ENCODE data around the gene BACE1. TPM values are rescaled to one million over a fixed set of nuclear protein-coding genes. Genes with fewer than 3 reads are reported as not detected.
A peak's percentile ranks its signal among the peaks of the same experiment; 100 is the strongest.
"Not testable (repeated sequence)": the region's sequence is repeated elsewhere in the genome, so short reads cannot be mapped to it uniquely, and the experiment has no call there.

BACE1 gene
- total RNA-seq, 2 donors from 2014 or later, result 2.0 to 3.5 TPM

GRCh38 chr11:117281159-117281558 is 34.9 kb downstream of the BACE1 start:
- Mint-ChIP-seq H3K27ac (peak overlapping the region; percentile 93), H3K4me3 (peak overlapping the region; percentile 88), H3K4me1 (peaks cover 32% of the 10 kb centered on the region), H3K27me3 (no peaks in the 10 kb centered on the region), H3K36me3 (ENCODE audit: low read depth) (peaks cover 11% of the 10 kb centered on the region)
- ATAC-seq, result no peak
- DNase-seq, result no peak
- H3K9me3 ChIP-seq (ENCODE audit: control insufficient read depth, low read length, poor library complexity, severe bottlenecking), result no peaks in the 10 kb centered on the region

GRCh38 chr11:117279711-117280376 is 36.2 kb downstream of the BACE1 start:
- H3K9me3 ChIP-seq (ENCODE audit: control insufficient read depth, low read length, poor library complexity, severe bottlenecking), result no peaks in the 10 kb centered on the region
- ATAC-seq (peak; percentile 82), DNase-seq (no peak)
- peaks cover 8% of the 10 kb centered on the region for H3K36me3 Mint-ChIP-seq (ENCODE audit: low read depth)
- H3K27me3 Mint-ChIP-seq, result no peaks in the 10 kb centered on the region
- peak overlapping the region; percentile 88 for H3K4me3 Mint-ChIP-seq
- H3K4me1 Mint-ChIP-seq, result peaks cover 43% of the 10 kb centered on the region
- H3K27ac Mint-ChIP-seq, result peak overlapping the region; percentile 93

DNA sequence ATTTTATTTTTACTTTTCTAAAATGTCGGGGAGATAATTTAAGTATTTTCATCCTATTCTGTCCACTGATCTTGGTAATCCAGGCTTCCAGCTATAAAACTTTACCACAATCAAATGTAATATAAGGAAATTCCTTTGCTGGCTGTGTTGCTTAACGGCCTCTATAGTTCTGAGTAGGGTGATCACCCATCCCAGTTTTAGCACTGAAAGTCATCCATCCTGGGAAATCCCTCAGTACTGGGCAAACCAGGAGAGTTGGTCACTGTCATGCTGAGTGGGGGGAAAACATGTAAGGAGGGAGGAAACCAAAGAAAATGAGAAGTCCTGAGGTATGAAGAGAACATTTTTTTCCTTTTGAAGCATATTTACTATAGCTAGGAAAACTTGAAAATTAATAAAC is 37.7 kb downstream of the BACE1 start:
- H3K9me3 ChIP-seq (ENCODE audit: control insufficient read depth, low read length, poor library complexity, severe bottlenecking), result no peaks in the 10 kb centered on the region
- Mint-ChIP-seq H3K4me1 (peaks cover 47% of the 10 kb centered on the region), H3K4me3 (peak overlapping the region; percentile 58), H3K27ac (peak overlapping the region; percentile 93), H3K27me3 (no peaks in the 10 kb centered on the region), H3K36me3 (ENCODE audit: low read depth) (peaks cover 10% of the 10 kb centered on the region)
- DNase-seq (no peak), ATAC-seq (no peak)

DNA sequence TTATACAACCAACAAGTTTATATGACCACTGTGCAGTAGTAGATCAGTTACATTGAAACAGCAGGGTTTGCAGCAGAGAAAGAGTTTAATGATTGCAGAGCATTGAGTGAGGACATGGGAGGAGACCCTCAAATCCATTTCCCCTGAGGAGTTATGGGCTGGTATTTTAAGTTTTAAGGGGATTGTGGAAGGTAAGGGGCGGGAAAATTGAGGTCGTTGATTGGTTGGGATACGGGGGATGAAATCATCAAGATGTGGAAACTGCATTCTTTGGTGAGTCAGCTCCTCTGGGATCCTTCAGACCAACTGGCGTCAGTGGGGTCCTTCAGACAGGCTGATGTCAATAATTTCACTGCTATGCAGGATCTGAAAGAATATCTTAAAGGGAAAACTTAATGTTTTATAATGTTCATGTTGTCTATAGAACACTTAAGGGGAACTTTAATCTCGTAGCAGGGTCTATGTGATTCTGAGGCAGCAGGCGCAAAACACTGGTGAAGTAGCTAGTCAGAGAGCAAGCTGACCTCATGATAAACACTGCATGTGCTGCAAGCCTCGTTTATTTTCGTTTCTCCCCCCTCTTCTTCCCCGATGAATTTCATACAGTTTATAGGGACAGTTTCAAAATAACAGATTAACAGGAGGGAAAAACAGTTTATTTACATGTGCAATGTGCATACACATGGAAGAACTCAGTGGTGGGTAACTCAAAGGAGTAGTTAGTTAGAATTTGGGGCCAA is 42.3 kb downstream of the BACE1 start:
- ATAC-seq (no peak), DNase-seq (no peak)
- Mint-ChIP-seq H3K36me3 (ENCODE audit: low read depth) (peaks cover 3% of the 10 kb centered on the region), H3K4me1 (peaks cover 18% of the 10 kb centered on the region), H3K27me3 (no peaks in the 10 kb centered on the region), H3K27ac (no peak overlapping the region), H3K4me3 (no peak overlapping the region)
- no peaks in the 10 kb centered on the region for H3K9me3 ChIP-seq (ENCODE audit: control insufficient read depth, low read length, poor library complexity, severe bottlenecking)

GRCh38 chr11:117272175-117272574 is 43.9 kb downstream of the BACE1 start:
- H3K4me1 Mint-ChIP-seq, result peaks cover 15% of the 10 kb centered on the region
- H3K4me3 Mint-ChIP-seq; H3K9me3 ChIP-seq (ENCODE audit: control insufficient read depth, low read length, poor library complexity, severe bottlenecking); H3K27ac Mint-ChIP-seq; H3K36me3 Mint-ChIP-seq (ENCODE audit: low read depth); ATAC-seq; DNase-seq; H3K27me3 Mint-ChIP-seq: not testable (repeated sequence)

DNA sequence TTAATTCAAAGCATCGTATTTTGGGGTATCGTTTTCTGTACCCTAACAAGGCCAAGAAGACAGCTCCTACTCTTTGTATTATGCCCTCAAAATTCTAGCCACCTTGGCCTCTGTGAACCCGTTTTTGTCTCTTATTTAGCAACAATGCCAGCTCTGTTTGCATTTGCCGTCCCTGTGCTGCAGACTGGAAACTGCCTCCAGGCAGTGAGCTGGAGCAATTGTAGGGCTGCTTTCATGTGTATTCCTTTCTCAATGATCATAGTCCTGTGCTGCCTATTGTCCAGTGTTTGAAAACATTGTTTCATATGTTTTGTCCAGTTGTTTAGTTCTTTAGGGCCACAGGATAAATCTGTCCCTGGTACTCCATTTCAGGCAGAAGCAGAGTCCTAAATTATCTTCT is 44.8 kb downstream of the BACE1 start:
- DNase-seq (no peak), ATAC-seq (no peak)
- no peak overlapping the region for H3K27ac Mint-ChIP-seq
- peaks cover 15% of the 10 kb centered on the region for H3K4me1 Mint-ChIP-seq
- peaks cover 3% of the 10 kb centered on the region for H3K36me3 Mint-ChIP-seq (ENCODE audit: low read depth)
- no peaks in the 10 kb centered on the region for H3K9me3 ChIP-seq (ENCODE audit: control insufficient read depth, low read length, poor library complexity, severe bottlenecking)
- no peak overlapping the region for H3K4me3 Mint-ChIP-seq
- H3K27me3 Mint-ChIP-seq, result no peaks in the 10 kb centered on the region

- Mint-ChIP-seq H3K27me3 (no peaks in the 10 kb centered on the region), H3K36me3 (ENCODE audit: low read depth) (peaks cover 3% of the 10 kb centered on the region), H3K27ac (no peak overlapping the region), H3K4me1 (peaks cover 5% of the 10 kb centered on the region), H3K4me3 (no peak overlapping the region)
- DNase-seq (no peak), ATAC-seq (no peak)
- H3K9me3 ChIP-seq (ENCODE audit: control insufficient read depth, low read length, poor library complexity, severe bottlenecking), result no peaks in the 10 kb centered on the region
Observed at GRCh38 chr11:117269856-117270255, 46.2 kb downstream of the BACE1 start.

DNA sequence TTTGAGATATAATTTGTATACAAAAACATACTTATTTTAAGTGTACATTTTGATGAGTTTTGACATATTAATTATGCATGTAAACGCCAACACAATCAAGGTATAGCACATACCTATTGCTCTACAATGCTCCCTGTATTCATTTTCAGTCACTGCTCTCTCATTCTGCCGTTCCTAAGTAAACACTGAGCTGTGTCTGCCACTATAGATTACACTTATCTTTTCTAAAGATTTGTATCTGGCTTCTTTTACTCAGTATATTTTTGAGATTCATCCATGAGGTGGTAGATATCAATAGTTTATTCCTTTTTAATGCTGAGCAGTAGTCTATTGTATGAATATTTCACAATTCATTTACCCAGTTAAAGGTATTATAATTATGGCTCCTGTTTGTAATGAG is 50.3 kb downstream of the BACE1 start:
- no peaks in the 10 kb centered on the region for H3K27me3 Mint-ChIP-seq
- no peak overlapping the region for H3K27ac Mint-ChIP-seq
- H3K4me3 Mint-ChIP-seq, result no peak overlapping the region
- peaks cover 4% of the 10 kb centered on the region for H3K36me3 Mint-ChIP-seq (ENCODE audit: low read depth)
- DNase-seq (no peak), ATAC-seq (no peak)
- peaks cover 5% of the 10 kb centered on the region for H3K4me1 Mint-ChIP-seq
- no peaks in the 10 kb centered on the region for H3K9me3 ChIP-seq (ENCODE audit: control insufficient read depth, low read length, poor library complexity, severe bottlenecking)

- H3K36me3 Mint-ChIP-seq (ENCODE audit: low read depth); H3K27ac Mint-ChIP-seq; ATAC-seq; H3K27me3 Mint-ChIP-seq; H3K9me3 ChIP-seq (ENCODE audit: control insufficient read depth, low read length, poor library complexity, severe bottlenecking); H3K4me3 Mint-ChIP-seq; DNase-seq; H3K4me1 Mint-ChIP-seq: not testable (repeated sequence)
Observed at GRCh38 chr11:117264624-117265323, 51.3 kb downstream of the BACE1 start.

DNA sequence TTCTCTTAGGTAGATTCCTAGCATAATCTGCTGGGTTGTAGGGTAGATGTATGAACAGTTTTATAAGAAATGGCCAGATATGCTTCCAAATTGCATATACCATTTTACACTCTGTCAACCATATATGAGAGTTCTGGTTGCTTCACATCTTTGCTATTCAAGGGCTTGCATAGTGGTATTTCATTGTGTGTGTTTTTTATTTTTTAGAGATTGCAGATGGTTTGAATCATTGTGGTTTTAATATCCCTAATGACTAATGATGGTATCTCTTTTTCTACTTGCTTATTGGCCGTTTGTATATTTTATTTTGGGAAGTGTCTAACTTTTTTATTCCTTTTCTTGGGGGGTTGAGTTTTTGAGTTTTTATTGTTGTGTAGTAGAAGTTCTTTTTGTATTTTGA is 56.6 kb downstream of the BACE1 start:
- H3K27me3 Mint-ChIP-seq, result no peaks in the 10 kb centered on the region
- H3K27ac Mint-ChIP-seq, result no peak overlapping the region
- DNase-seq, result no peak
- no peaks in the 10 kb centered on the region for H3K9me3 ChIP-seq (ENCODE audit: control insufficient read depth, low read length, poor library complexity, severe bottlenecking)
- H3K4me1 Mint-ChIP-seq, result peaks cover 19% of the 10 kb centered on the region
- H3K36me3 Mint-ChIP-seq (ENCODE audit: low read depth), result peaks cover 14% of the 10 kb centered on the region
- H3K4me3 Mint-ChIP-seq, result no peak overlapping the region
- no peak for ATAC-seq

DNA sequence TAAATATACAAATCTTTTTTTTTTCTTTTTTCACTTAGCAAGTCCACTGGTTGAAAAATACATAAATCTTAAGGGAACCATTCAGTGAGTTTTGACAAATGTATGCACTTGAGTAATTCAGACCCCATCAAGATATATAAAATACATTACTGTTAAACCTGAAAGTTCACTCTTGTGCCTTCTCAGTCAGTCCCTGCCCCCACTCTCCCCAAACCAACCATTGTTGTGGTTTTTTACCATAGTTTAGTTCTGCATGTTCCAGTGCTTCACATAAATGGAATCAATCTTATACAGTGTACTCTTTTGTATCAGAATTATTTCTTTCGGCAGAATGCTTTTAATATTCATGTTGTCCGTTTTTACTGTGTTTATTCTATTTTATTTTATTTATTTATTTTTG is 57.5 kb downstream of the BACE1 start:
- H3K36me3 Mint-ChIP-seq (ENCODE audit: low read depth), result peaks cover 16% of the 10 kb centered on the region
- DNase-seq, result no peak

GRCh38 chr11:117256573-117256972 is 59.5 kb downstream of the BACE1 start:
- ATAC-seq, result no peak
- H3K9me3 ChIP-seq (ENCODE audit: control insufficient read depth, low read length, poor library complexity, severe bottlenecking), result no peaks in the 10 kb centered on the region
- Mint-ChIP-seq H3K27ac (peak overlapping the region; percentile 27), H3K36me3 (ENCODE audit: low read depth) (peaks cover 15% of the 10 kb centered on the region), H3K4me3 (no peak overlapping the region), H3K4me1 (peaks cover 14% of the 10 kb centered on the region), H3K27me3 (no peaks in the 10 kb centered on the region)
- DNase-seq, result no peak

More for the DNA sequence above, 57.5 kb downstream of the BACE1 start:
- H3K4me1 Mint-ChIP-seq, result peaks cover 19% of the 10 kb centered on the region
- no peaks in the 10 kb centered on the region for H3K9me3 ChIP-seq (ENCODE audit: control insufficient read depth, low read length, poor library complexity, severe bottlenecking)
- no peaks in the 10 kb centered on the region for H3K27me3 Mint-ChIP-seq
- H3K4me3 Mint-ChIP-seq, result no peak overlapping the region
- ATAC-seq, result no peak
- H3K27ac Mint-ChIP-seq, result no peak overlapping the region

GRCh38 chr11:117255966-117256365 is 60.1 kb downstream of the BACE1 start:
- Mint-ChIP-seq H3K27ac (peak overlapping the region; percentile 27), H3K27me3 (no peaks in the 10 kb centered on the region), H3K4me1 (peaks cover 14% of the 10 kb centered on the region), H3K36me3 (ENCODE audit: low read depth) (peaks cover 15% of the 10 kb centered on the region), H3K4me3 (no peak overlapping the region)
- DNase-seq (no peak), ATAC-seq (no peak)
- H3K9me3 ChIP-seq (ENCODE audit: control insufficient read depth, low read length, poor library complexity, severe bottlenecking), result no peaks in the 10 kb centered on the region
